Superior temporal gyrus (tissue), 1 donor: ENCODE results near the gene OTOF.

Experiments used
- DNase-seq: peaks from one replicate; pipeline ENCODE4 v3.0.0-alpha.2; 2016; ENCODE audit errors: extremely low spot score

The OTOF gene

DNA sequence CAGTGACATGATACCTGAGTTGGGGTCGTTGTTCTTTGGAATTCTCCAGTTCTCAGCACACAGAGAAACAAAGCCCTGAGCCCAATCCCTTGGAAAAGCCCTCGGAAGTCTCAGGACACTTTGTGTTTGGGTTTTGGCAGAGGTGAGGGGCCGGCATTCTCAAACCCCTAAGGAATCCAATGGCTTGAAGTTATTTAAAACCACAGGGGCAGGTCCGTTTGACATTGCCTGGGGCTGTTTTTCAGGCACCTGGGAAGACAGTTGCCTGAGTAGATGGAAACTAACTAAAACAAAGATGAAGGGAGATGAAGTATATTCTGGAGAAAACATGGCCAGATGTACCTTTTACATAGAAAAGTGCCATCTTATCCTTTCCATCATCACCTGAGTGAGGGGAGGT is 22.5 kb upstream of the OTOF start:
- no peak for DNase-seq

DNA sequence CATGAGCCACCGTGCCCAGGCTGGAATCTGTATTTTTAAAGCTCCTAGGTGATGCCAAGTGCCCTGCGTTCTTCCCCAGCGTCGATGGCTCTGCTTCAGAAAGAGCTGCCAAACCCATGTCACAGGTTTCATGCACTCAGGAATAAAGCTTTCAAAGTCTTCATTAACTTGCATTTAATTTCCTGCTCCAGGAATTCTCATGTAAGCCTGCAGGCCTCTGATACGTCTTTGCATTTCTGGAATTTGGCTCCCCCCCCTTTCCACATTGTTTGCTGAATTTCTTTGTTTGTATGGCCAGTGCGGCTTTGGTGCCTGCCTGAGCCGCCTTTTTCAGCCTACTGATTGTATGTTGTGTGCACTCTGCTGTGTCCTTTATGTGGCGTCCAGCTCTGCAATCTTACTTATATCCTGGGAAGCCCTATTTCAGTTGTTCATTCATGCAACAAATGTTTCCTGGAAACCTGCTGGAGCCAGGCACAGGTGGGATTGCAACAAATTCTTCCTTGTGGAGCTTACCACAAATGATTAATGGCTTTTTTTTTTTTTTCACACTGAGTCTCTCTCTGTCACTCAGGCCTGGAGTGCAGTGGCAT is 17.9 kb upstream of the OTOF start:
- no peak for DNase-seq

DNA sequence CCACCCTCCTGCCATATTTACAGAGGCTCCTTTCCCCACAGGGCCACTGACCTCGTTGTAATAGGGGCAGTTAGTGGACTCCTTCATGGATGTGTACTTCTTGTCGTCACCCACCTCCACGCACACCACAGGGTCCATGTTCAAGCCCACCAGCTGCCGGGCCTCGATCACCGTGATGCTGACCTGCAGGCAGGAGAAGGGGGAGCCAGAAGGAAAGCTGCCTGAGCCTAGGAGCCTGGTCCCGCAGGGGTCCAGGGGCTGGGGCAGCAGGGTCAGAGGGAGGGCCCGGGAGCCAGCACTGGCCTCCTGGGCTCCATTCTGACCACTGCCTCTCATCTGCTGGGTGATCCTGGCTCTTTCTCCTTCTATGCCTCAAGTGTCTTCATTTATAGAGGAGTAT is 17.0 kb upstream of the OTOF start:
- DNase-seq, result no peak

DNA sequence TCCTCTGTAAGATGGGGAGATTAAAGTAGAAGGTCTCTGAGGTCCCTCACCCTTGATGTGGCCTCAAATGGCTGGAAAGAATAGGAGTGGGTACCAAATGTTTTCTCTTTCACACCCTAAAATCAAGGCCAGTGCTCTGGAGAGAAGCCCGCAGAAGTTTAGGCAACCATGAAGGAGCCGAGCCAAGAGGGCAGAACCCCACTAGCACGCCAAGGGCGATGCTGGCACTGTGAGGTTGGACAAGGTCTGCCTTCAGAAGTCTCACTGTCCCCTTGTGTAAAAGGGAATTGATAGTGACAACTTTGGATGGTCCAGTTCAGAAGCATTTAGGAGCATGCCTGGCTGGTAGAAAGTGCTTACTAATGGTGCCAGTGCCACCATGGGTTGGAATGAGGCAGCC is 16.3 kb upstream of the OTOF start:
- no peak for DNase-seq

DNA sequence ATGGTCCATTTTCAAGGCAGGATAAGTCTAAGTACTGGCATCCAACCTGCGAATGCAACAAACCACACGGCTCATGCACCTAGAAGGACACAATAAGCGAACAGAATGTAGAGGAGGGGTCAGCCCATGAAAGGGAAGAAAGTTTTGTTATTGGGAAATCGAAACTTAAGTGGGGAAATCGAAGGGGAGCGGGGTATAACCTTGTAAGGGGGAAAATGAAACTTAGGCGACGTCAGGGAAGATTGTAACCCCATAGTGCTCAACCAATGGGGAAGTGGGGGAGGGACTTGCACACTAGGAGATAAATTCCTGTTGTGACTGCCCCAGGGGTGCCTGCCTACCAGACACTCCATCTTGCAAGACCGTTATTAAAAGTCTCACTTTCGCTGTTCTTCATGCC is 15.6 kb upstream of the OTOF start:
- DNase-seq, result no peak

DNA sequence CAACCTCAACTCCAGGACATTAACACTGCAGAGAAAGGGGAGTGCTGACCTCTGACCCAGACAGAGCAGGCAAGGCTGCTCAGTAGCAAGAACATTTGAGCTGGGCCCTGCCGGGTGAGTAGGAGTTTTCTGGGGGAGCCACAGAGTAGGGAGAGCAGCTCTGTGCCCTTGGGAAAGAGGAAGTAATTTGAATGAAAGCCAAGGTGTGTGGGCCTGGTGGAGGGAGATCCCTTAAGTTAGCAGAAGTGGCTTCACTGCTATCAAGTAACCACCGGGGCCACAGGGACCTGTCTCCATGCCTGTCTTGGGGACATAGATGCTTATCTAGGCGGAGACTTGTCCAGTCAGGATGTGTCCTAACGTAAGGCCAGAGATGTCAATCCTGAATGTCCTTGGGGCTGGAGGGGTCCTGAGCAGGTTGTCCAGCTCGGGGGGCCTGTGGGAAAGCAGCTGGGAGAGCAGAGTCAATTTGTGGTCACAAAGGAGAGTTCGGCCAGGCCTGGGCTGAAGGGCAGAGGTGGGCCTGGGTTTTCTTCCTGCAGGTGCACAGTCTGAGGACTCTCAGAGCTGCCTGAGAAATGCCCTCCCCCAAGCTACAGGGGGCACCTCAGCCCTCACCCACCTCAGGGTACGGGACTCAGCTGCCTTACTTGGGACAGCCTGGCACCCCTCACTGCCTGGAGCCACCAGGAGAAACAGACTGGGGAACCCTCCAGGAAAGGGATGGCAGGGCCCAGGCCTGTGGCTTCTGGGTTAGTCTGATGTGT is 15.0 kb upstream of the OTOF start:
- DNase-seq, result no peak

GRCh38 chr2:26491563-26492167 is 13.7 kb upstream of the OTOF start:
- no peak for DNase-seq

DNA sequence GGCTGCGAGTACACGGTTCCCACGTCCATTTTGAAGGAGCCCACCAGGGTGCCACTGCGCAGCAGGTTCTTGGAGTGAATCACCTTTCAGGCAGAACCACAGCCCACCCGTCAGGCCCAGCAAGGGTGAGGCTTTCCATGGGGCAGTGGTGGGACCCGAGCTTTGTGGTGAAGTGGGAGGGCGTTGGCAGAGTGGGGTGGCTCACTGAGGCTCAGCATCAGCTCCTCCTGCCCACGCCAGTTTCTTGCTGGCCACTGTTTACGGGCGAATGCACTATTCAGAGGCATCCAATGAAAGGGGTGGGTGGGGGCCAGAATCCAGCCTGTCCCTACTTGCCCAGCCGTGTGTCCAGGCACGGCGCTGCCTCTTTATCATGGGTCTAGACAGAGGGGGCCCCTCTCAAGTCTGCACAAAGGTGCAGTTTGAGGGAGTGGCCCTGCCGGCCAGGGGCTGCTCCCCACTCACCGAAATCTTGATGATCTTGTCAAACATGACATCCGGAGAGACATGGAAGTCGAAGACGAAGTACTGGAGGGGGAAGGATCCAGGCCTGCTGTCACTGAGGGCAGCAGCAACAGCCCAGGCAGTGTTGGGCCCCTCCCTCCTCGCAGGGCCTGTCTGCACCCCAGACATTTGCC is 11.4 kb upstream of the OTOF start:
- DNase-seq, result no peak

DNA sequence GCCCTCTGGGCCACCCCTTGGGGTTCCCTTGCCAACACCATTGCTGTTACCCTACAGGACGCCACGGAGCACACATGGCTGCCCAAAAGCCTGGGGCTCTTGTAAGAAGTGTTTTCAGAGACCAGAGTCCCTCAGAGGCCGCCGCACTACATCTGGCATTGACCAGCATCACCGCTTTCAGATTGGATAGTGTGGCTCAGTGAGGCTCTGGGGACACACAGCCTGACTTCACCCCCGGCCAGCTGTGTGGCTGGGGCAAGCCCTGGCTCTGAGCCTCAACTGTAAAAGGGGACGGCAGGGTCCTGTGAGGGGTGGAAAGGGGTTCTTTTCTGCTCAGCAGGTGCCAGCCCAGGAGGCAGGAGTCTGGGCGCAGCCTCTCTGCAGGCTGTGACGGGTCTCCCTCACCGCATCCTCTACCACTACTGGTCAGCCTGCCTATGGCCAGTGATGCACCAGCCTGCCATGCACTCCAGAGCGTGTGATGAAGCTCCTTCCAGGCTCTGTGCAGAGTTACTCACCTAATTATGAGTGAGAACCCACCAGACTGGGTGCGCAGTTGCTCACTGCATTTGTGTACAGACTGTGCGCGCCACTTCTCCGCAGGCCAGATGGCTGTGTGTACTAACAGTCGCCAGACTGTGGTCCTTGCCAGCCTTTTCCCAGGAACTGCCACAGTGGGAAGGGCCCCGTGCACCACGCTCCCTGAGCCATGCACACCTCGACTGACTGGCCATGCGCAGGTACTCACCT is 10.7 kb upstream of the OTOF start:
- no peak for DNase-seq

DNA sequence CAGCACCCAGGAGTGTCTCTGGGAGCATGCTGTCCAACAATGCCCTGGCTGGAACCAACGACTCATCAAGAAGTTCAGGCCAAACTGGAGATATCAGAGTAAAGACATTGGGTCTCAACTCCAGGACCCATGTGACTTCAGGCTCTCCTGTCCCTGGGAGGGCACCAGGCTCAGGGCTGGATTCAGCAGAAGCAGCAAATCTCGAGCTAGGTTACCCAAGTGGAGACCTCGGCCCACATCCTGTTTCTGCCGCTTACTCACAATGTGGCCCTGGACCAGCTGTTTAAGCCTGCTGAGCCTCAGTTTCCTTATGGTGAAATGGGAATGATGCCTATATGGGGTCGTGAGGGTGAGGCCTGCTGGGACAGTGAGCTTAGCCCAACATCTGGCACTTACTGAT is 9.3 kb upstream of the OTOF start:
- DNase-seq, result no peak

DNA sequence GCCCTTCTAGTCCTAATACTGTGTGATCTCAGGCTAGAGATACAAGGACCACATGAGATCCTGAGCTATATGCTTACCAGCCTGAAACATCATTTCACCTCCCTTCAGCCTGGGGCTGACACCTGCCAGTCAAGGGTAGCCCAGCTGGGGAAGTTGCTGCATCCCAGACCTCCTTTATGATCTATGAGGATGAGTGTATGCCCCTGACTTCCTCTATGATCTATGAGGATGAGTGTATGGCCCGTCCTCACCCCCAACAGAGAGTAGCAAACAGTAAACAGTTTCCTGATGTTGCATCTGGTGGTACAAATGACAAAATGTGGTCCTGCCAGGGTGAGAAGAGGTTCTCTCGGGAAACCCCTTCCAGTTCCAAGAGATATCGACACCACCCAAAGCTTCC is 8.9 kb upstream of the OTOF start:
- no peak for DNase-seq

- no peak for DNase-seq
Observed at GRCh38 chr2:26485725-26486418, 7.9 kb upstream of the OTOF start.

GRCh38 chr2:26485099-26485498 is 7.2 kb upstream of the OTOF start:
- DNase-seq, result no peak

GRCh38 chr2:26484579-26484978 is 6.7 kb upstream of the OTOF start:
- no peak for DNase-seq

GRCh38 chr2:26483957-26484565 is 6.1 kb upstream of the OTOF start:
- DNase-seq, result no peak

DNA sequence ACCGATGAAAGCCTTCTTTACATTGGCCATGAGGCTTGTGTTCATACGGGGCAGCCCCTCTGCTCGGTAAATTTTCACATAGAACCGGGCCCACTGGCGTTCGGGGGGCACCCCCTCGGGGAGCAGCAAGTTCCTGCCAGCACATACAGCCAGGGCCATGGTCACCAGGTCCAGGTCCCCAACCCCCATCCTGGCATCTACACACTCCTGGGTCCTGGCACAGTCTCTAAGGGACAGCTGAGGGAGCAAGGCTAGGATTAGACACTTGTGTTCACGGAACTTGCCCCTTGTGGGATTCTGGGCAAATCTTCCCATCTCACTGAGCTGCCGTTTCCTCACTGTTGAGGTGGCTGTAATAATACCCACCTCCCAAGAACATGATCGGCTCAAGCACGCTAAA is 5.6 kb upstream of the OTOF start:
- DNase-seq, result no peak

DNA sequence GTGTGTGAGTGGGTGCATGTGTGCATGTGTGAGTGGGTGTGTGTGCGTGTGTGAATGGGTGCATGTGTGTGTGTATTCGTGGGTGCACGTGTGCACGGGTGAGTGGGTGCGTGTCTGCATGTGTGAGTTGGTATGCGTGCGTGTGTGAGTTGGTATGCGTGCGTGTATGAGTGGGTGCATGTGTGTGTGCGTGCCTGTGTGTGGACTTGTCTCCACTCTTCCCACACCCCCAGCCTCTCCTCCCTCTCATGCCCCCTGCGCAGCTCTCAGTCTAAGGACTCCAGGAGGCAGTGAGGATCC is 5.1 kb upstream of the OTOF start:
- no peak for DNase-seq

DNA sequence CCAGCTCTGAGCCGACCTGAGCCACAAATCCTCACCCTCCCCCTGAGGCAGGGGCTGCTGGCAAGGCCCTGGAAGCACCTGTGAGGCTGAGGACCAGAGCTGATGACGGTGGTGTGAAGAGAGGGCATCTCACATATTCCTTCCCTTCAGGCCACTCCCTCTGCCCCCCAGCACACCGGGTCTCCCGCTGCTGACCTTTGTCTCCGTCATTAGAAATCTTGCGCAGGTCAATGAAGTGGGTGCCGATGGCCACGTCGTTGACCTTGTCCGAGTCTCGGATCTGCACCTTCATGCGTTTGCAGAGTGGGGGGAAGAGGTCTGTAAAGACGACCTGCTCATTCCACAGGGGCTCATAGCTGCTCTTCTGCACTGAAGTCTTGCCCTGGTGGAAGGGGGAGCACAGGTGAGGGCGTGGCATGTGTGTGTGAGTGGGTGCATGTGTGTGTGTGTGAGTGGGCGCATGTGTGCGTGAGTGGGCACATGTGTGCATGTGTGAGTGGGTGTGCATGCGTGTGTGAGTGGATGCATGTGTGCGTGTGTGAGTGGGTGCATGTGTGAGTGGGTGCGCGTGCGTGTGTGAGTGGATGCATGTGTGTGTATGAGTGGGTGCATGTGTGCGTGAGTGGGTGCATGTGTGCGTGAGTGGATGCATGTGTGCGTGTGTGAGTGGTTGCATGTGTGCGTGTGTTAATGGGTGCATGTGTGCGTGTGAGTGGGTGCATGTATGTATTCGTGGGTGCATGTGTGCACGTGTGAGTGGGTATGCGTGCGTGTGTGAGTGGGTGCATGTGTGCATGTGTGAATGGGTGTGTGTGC is 4.5 kb upstream of the OTOF start:
- DNase-seq, result no peak

- DNase-seq, result no peak
Observed at GRCh38 chr2:26481706-26482105, 3.8 kb upstream of the OTOF start.
